ENCODE data around the gene FAM114A1. TPM values are rescaled to one million over a fixed set of nuclear protein-coding genes. Genes with fewer than 3 reads are reported as not detected.
"Not testable (repeated sequence)": the region's sequence is repeated elsewhere in the genome, so short reads cannot be mapped to it uniquely, and the experiment has no call there.

Gene FAM114A1
- total and polyA plus RNA-seq, 12 donors = 8.0 to 35.5 (median 16.5) TPM

DNA sequence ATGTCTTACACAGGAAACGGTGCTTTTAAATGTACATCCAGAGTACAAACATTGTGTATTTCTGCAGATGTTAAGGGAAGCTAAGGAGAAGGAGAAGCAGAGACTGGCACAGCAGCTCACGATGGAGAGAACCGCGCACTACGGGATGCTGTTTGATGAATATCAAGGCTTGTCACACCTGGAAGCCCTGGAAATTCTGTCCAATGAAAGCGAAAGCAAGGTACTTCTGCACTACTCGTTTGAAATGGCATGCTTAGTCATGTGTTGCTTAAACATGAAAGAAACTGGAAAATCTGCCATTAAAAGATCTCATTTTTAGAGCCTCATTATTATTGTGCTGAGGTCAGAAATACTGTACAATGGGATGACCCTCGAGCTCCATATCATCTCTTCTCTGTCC lies 47.2 kb downstream of the FAM114A1 start:
- 82 to 88% methylated on average over 8 of the region's 8 CpGs for WGBS, 2 donors
- DNase-seq (no peak), ATAC-seq (no peak)
- H3K27ac ChIP-seq = no peak overlapping the region
- TF ChIP-seq, protein P1, sequence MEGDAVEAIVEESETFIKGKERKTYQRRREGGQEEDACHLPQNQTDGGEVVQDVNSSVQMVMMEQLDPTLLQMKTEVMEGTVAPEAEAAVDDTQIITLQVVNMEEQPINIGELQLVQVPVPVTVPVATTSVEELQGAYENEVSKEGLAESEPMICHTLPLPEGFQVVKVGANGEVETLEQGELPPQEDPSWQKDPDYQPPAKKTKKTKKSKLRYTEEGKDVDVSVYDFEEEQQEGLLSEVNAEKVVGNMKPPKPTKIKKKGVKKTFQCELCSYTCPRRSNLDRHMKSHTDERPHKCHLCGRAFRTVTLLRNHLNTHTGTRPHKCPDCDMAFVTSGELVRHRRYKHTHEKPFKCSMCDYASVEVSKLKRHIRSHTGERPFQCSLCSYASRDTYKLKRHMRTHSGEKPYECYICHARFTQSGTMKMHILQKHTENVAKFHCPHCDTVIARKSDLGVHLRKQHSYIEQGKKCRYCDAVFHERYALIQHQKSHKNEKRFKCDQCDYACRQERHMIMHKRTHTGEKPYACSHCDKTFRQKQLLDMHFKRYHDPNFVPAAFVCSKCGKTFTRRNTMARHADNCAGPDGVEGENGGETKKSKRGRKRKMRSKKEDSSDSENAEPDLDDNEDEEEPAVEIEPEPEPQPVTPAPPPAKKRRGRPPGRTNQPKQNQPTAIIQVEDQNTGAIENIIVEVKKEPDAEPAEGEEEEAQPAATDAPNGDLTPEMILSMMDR (IDR thresholded peaks at IDR 0.05) = no peak
- no peaks in the 10 kb centered on the region for H3K27me3 ChIP-seq
- no peaks in the 10 kb centered on the region for H3K4me1 ChIP-seq
- no peaks in the 10 kb centered on the region for H3K9me3 ChIP-seq
- peaks cover 0 to 99% (median 34%) of the 10 kb centered on the region in 9 donors for H3K36me3 ChIP-seq
- intact Hi-C loops (cut with DNase I) = no loop called here
- H3K4me3 ChIP-seq = no peak overlapping the region

GRCh38 chr4:38916267-38916666 lies 48.7 kb downstream of the FAM114A1 start:
- intact Hi-C loops (cut with DNase I); H3K4me3 ChIP-seq; H3K27ac ChIP-seq; H3K27me3 ChIP-seq; ATAC-seq; DNase-seq; H3K9me3 ChIP-seq; H3K4me1 ChIP-seq: not testable (repeated sequence)
- peaks cover 0 to 99% (median 27%) of the 10 kb centered on the region in 9 donors for H3K36me3 ChIP-seq
- WGBS, 2 donors = 97 to 100% methylated on average over 5 of the region's 5 CpGs

DNA sequence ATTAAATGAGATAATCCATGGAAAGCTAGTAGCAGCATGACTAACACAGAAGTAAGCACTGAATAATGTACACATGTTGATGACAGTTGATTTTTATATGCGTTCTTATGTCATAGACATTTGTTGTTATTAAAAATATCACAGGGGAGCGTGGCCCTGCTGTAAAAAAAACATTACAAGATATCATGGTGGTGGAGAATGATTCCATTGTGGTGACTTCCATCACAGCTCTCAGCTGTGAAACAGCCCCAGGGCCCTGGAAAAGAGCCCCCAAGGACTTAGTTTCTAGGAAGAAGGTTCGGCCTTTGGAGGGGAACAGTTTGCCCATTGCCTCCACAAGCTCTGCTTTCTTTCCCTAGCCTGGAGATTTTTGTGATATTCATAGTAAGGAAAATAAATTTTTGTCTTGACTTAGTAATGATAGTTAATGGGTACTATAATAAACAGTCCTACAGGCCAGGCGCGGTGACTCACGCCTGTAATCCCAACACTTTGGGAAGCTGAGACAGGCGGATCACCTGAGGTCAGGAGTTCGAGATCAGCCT lies 49.9 kb downstream of the FAM114A1 start:
- no peak overlapping the region for H3K27ac ChIP-seq
- TF ChIP-seq, protein P1 (IDR thresholded peaks at IDR 0.05) = no peak
- H3K4me1 ChIP-seq = no peaks in the 10 kb centered on the region
- no peak overlapping the region for H3K4me3 ChIP-seq
- intact Hi-C loops (cut with DNase I) = no loop called here
- ATAC-seq = no peak
- no peaks in the 10 kb centered on the region for H3K9me3 ChIP-seq
- no peaks in the 10 kb centered on the region for H3K27me3 ChIP-seq
- WGBS, 2 donors = 84 to 96% methylated on average over 8 of the region's 8 CpGs
- peaks cover 0 to 99% (median 27%) of the 10 kb centered on the region in 9 donors for H3K36me3 ChIP-seq
- DNase-seq = no peak

GRCh38 chr4:38919494-38919893 lies 51.9 kb downstream of the FAM114A1 start:
- Histone ChIP-seq H3K27ac (no peak overlapping the region), H3K4me3 (no peak overlapping the region), H3K9me3 (no peaks in the 10 kb centered on the region), H3K27me3 (no peaks in the 10 kb centered on the region), H3K4me1 (peaks cover 0 to 6% (median 0%) of the 10 kb centered on the region in 9 donors), H3K36me3 (peaks cover 0 to 99% (median 27%) of the 10 kb centered on the region in 9 donors)
- no peak for DNase-seq
- intact Hi-C loops (cut with DNase I) = no loop called here
- WGBS, 2 donors = 98 to 99% methylated on average over 3 of the region's 3 CpGs
- ATAC-seq = no peak
- TF ChIP-seq, protein P1 (IDR thresholded peaks at IDR 0.05) = no peak

DNA sequence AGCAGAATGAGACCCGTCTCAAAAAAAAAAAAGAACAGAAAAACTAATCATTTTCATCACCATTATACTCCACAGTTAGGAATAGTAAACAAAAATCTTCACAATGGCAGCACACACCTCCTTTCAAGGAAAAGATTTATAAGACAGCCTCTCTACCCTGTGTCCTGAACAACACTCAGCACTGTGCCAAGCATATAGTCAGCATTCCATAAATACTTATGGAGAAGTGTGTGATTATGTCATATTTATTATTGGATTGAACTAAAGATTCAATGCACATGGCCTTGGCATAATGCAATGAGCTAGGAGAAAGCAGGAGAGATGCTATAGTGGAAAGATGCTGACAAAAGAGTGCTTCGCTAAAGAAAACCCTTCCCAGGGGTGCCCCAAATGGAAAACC lies 52.6 kb downstream of the FAM114A1 start:
- no peak overlapping the region for H3K27ac ChIP-seq
- no peak overlapping the region for H3K4me3 ChIP-seq
- peaks cover 0 to 6% (median 0%) of the 10 kb centered on the region in 9 donors for H3K4me1 ChIP-seq
- ATAC-seq = peak in 1 of 8 donors; percentile 52
- no peaks in the 10 kb centered on the region for H3K27me3 ChIP-seq
- 73 to 85% methylated on average over 2 of the region's 2 CpGs for WGBS, 2 donors
- no peaks in the 10 kb centered on the region for H3K9me3 ChIP-seq
- no peak for DNase-seq
- intact Hi-C loops (cut with DNase I) = no loop called here
- H3K36me3 ChIP-seq = peaks cover 0 to 99% (median 27%) of the 10 kb centered on the region in 9 donors
- TF ChIP-seq, protein P1 (IDR thresholded peaks at IDR 0.05) = no peak
